Eye (tissue), 1 donor: ENCODE data around the gene CDC16.

Source experiments
- DNase-seq: peaks from one replicate; pipeline ENCODE4 v3.0.0-alpha.2; 2015

Gene CDC16

DNA sequence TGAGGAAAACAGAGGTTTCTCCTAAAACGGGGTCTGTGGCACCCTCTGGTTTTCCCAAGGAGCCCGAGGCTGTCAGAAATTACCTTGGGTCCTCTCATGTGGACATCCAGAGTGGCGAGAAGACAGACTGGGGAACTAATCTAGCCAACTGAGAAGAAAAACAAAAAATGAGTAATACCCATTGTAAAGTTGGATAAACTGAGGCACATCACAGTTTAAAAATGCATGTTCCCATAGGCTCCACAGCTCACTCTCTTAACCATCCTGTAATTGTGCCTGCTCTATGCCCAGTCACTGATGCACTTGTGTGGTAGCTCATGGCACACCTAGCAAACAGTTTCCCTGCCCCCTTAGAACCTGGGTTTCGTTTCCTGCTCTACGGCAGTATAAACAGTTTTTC is 31.5 kb downstream of the CDC16 start:
- no peak for DNase-seq

DNA sequence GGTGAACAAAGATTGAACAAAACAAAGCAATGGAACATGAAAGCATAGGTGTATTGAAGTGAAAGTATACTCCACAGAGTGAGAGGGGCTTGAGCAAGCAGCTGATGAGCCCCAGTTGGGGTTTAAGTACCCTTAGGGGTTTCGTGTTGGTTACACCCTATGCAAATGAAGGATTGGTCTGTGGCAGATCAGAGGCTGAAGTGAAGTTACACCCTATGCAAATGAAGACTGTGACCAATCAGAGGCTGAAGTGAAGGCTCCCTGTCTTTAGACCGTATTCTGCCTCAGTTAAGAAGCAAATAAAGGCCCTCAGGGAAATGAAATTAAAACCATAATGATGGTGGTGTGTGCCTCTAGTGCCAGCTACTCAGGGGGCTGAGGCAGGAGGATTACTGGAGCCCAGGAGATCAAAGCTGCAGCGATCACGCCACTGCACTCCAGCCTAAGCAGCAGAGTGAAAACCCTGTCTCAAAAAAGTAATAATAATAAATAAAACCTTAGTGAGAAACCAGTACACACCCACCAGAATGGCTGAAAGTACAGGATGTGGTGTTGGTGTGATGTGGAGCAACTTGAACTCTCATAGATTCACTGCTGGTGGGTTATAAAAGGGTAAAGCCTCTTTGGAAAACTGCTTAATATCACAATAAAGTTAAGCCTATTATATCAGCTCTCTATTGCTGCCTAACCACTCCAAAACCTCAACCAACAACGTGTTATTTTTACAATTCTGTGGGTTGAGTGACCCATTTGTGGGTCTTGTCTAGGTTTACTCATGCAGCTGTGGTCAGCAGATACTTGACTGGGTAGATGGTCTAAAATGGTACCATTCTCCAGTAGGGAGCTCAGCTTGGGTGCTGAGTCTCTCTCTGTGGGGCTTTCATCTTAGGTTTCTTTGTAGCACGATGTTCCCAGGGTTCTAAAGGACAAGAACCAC is 33.9 kb downstream of the CDC16 start:
- no peak for DNase-seq

DNA sequence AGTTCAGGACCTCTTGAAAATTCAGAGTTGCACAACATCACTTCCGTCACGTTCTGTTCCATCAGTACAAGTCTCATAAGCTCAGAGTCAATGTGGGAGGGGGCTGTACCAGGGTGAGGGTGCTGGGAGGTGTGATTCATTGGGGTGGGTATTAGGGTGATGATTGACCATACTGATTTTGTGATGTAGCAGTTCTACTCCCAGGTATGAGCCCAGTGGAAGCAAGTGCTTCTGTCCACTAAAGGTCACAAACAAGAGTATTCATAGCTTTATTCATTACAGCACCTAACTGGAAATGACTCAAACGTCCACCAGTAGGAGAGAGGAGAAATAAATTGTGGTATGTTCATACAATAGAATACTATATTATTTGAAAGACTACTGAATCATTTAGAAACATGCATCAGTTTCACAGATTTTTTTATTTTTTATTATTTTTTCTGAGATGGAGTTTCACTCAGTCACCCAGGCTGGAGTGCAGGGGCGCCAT is 34.6 kb downstream of the CDC16 start:
- no peak for DNase-seq

DNA sequence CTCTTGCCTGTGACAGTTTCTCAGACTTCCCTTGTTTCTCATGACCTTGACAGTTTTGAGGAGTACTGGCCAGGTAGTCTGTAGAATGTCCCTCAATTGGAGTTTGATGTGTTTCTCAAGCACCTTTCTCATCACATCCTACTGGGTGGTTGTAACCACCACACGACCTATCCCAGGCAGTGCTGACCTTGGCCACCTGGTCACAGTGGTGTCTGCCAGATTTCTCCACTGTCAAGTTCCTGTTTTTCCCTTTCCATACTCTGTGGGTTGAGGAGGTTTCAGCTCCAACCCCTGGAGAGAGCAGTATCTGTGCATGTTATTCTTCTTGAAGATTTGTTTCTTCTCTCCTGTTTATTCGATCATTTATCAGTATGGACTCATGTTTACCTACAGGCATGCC is 38.3 kb downstream of the CDC16 start:
- no peak for DNase-seq

DNA sequence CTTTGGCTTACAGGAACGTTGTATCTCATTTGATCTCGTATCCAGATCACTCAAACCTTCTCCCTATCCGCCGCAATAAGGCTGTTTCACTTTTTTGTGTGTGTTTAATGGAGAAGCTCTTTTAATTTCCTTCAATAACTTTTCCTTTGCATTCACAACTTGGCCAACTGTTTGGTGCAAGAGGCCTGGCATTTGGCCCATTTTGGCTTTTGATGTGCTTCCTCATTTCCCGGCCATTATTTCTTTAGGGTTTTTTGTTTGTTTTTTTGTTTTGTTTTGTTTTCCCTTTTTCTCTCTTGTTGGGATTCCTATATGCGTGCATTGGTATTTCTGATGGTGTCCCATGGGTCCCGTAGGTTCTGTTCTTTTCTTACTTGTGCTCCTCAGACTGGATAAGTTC is 40.6 kb downstream of the CDC16 start:
- DNase-seq, result no peak

DNA sequence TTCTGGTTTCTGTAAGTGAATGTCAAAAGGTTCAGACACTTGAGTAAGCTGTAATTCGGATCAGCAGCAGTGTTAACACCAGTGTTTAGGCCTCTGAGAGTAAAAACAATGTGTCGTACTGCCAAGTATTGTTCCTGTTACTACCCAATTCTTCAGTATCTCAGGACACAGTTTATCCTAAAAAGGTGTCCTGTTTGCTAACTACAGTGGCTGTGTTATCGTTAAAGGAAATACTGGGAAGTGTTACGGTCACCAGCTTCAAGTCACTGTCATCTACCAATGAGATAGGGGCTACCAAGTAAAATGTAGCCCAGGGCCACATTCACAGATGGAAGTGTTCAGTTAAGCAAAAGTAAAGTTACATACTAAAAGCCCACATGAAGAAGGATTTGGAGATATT is 44.4 kb downstream of the CDC16 start:
- DNase-seq, result no peak

DNA sequence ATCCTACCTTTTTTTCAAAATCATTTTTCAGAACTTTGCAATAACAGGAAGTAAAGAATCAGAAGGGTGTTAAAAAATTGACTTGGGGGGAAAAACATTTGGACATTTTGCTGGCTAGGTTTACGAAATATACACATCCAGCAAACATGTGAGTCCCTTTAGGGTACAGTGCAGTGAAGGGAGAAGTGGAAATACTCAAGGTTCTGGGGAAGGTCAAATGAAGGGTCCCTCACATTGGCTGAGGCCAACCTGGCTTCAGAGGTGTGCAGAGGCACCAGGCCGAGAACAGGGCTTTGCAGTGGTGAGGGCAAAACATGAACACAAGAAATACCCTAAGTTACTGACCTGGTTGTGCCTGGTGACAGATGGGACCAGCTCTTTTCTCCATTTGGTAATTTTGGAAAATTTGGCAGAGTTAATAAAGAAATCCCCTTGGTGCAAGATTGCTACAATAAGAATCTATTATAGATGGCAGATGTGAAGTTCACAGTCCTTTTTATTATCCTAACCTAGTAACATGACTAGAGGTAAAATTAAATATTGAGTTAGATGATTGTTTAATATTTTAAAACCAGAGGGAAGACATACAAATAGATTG is 45.2 kb downstream of the CDC16 start:
- DNase-seq, result no peak

DNA sequence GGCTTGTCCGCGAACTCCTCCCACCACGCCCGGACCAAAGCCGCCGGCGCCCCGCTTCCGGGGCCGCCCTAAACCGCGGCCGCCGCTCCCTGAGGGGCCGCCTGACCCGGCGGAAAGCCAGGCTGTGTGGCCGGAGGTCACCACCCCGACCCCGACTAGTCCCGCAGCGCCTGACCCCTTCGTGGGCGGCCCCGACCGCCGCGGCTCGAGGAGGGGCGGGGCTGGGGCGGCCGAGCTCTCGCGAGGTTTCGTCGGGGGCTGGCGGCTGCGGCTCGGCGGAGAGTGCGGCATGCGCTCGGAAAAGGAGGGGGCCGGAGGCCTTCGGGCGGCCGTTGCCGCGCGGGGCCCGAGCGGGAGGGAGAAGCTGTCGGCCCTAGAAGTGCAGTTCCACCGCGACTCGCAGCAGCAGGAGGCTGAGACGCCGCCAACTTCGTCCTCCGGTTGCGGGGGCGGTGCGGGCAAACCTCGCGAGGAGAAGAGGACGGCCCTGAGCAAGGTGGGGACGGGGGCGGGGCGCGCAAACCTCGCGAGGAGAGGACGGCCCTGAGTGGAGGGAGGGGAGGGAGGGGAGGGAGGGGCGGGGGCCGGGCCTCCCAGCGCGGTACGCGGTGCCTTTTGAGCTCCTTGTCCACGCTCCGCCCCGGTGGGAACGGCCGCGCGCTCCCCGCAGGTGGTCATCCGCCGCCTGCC is 46.8 kb downstream of the CDC16 start, which contains the start of gene UPF3A:
Gene UPF3A (plus strand): TSS at position 251 of the 690 bp plus-strand sequence. CDS start 39 bp downstream, at position 290.
- peak; percentile 98 for DNase-seq

DNA sequence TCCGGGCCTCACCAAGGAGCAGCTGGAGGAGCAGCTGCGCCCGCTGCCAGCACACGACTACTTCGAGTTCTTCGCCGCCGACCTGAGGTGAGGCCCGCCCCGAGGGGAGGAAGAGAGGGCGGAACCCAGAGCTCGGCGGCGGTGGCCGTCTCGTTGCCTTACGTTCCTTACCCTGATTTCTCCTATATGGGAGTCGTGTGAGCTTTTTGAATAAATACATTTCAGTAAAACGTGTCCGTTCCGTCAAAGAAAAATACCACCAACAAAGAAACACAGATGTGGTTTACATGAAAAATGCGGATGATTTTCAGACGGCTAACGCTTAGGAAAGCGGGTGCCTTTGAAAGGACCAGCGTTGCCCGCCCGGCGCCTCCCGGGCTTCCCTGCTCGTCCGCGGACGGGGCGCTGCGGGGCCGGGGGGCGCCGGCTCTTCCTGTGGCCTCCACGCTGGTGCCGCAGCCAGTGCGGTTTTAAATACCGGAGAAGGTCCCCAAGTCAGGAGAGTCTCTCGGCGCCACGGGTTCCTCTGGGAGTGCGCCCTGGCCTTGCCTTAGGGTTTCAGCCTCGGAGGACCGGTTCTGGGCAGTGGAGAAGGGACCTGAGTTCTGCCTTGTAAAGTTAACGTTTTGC is 47.5 kb downstream of the CDC16 start:
- DNase-seq, result peak; percentile 92

DNA sequence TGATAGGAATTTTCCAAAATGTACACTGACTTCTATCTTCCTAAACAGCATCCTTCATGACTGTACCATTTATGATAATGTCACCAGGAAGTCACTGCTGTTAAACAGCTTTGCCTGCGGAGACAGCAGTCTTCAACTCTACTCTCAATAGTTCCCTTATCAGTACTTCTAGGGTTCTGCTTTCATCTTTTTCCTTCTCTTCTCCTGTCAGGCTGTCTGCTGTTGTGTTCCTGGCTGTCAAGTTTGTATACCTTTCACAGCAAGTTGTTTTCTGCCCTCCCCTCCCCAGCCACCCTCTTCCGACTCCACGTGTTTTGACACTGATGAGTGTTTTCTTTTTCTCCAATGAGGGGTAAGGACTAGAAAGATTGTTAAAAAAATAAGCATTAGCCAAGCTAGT is 48.9 kb downstream of the CDC16 start:
- no peak for DNase-seq

DNA sequence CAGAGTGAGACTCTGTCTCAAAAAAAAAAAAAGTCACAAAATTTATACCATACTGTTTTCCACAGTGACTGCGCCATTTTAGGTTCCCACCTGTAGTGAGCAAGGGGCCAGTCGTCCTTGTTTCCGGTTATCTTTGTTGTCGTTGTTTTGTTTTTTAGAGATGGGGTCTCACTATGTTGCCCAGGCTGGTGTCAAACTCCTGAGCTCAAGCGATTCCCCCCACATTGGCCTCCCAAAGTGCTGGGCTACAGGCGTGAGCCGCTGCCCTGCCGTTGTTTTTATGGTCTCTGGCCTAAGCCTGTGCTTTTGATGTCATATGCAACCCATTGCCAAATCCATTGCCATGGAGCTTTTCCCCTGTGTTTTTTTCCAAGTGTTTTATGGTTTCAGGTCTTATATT is 50.0 kb downstream of the CDC16 start:
- DNase-seq, result no peak

DNA sequence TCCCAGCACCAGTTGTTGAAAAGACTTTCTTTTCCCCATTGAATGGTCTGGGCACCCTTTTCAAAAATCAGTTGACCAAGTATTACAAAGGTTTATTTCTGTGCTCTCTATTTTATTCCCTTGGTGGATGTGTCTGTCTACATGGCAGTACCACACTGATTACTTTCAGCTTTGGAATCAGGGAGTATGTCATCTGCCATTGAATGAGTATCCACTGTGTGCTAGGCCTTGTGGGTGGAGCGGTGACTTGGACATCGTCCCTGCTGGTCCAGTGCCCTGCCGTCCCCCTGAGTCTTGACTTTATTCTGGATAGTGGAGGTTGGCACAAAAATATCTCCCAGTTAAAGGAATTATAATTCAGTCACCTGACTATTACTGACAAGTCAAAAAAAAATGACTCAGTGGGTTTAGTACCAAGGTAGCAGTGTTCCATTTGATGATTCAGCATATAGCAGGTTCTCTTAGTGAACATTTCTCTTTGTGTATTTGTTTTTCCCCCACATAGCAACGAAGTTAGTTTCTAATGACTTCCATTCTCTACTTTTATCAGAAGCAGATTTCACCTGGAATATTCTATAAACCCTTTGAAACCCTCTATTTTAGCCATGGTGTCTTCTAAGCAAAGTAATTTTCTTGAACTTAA is 50.6 kb downstream of the CDC16 start:
- DNase-seq, result no peak

DNA sequence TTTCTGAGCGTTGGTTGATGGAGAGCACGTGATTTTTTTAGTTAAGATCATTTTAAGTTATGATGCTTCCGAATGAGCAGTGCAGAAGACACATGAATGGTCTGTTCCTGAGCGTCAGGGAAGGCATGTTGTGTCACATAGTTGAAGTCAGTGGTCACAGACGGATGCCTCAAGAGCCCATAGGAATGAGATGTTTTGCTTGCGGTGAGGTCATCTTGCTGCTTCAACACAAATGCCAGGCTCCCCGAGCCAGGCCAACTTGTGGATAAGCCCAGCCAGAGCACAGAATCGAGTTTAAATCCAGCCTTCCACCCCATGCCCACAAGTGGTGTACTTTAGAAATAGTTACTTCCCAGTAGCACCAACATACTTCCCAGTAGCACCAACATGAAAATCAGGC is 52.1 kb downstream of the CDC16 start:
- DNase-seq, result no peak

DNA sequence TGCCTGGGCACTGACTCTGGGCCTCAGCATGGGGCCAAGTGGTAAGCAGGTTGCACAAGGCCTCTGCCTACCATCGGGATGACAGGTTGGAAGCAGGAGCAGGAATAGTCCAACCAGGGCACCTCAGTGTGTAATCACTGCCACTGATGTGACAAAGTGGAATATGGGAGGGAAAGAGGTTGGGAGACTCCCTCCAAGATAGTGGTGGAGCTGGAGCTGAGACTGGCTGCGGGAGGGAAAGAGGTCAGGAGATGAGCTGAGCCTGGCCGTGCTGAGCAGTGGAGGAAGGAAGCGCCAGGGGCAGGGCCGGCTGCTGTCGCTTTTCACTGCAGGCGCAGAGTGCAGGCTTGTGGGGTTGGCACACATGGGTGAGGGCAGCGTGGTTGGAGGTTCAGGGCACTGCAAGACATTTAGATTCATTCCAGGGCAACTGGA is 53.5 kb downstream of the CDC16 start:
- DNase-seq, result no peak

DNA sequence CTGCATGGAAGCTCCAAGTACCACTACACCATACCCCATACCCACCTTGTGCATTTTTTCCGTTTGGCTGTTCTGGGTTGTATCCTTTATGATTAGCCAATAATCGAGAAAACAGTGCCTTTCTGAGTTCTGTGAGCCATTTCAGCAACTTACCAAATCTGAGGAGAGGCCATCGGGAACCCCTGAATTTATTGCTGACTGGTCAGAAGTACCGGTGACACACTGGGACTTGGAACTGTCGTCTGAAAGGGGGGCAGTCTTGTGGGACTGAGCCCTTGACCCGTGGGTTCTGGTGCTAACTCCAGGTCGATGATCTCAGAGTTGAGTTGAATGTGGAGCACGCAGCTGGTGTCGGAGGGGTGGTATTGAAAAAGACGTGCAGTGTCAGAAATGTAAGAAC is 61.8 kb downstream of the CDC16 start:
- DNase-seq, result no peak

DNA sequence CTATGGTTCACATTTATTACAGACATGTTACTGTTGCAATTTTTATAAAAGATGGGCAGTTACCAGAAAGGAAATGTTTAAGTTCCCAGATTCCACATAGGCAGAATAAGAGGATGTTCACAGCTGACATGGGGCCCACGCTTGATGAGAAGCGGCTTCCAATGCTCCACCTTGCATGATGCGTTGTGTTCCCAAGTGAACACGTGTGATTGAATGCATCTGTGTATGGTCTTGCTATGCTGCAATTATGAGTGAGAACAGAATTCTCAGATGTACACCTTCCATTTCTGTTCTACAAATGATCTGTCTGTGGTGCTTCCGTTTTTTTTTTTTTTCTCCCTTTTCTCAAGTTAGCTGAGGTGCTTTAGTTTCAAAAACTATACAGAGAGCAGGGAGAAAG is 62.2 kb downstream of the CDC16 start:
- DNase-seq, result no peak

DNA sequence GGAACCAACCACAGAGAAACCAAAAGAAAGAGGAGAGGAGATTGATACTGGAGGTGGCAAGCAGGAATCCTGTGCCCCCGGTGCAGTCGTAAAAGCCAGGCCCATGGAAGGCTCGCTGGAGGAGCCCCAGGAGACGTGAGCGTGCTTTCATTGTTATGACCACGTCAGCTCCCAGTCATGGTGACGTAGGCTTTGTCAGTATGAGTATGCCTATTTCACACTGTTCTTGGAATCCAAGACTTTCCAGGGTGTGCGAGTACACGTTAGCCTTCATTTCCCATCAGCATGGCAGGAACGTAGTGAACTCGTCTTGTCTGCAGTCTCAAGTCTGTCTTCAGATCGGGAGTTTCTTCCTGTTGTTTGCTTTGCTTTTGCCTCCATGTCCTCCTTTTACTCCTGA is 64.2 kb downstream of the CDC16 start:
- DNase-seq, result no peak

DNA sequence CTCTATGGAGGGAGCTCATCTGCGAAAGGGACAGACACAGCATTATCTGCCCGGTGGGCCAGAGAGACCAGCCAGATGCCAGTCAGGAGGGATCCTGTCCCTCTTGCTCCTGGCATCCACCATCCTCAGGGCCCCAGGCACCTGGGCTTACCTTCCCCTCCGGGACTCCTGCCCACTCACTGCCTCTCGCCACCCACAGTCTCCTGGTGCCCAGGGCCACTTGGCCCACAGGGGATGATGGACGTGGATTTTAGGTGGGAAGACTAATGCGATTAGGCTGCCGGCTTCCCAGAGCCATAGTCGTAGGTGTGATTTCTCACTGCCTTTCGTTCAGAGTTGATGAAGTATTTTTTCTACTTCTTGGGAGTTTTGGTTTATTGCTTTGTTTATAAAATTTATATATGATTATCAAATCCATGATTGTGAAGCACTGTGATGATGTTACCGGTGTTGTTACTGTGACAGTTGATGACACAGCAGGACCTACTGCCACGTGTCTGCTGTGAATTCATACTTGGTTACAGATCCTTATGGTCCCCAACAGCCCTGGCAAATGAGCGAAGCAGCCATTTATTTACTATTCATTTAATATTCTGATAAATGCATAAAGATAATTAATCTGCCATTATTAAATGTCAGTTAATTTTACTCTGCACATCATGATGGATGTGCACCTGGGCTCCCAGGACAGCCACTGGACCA is 65.1 kb downstream of the CDC16 start:
- no peak for DNase-seq

DNA sequence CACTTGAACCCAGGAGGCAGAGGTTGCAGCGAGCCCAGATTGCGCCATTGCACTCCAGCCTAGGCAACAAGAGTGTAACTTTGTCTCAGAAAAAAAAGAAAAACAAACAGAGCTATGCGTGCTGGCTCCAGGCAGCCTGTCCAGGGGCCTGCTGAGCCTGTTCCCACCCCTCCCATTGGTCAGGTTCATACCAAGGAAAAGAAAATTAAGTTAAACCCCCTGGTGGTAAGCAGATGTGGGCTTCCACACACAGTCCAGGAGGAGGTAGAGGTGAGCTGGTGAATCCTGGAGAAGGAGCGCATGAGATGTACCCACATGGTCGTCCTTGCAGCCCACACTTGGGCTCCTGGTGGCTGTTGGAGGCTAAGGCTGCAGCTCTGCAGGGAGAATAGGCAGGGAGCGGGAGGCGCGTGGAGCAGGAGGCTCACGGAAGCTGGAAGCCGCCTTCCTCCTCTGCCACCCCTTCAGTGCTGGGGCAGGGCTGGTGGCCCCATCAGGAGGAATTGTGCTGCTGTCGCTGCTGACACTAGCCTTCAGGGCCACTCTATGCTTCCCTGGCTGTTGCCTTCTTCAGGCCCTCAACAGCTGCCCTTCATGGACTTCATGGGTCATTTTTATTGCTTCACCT is 69.1 kb downstream of the CDC16 start:
- no peak for DNase-seq

DNA sequence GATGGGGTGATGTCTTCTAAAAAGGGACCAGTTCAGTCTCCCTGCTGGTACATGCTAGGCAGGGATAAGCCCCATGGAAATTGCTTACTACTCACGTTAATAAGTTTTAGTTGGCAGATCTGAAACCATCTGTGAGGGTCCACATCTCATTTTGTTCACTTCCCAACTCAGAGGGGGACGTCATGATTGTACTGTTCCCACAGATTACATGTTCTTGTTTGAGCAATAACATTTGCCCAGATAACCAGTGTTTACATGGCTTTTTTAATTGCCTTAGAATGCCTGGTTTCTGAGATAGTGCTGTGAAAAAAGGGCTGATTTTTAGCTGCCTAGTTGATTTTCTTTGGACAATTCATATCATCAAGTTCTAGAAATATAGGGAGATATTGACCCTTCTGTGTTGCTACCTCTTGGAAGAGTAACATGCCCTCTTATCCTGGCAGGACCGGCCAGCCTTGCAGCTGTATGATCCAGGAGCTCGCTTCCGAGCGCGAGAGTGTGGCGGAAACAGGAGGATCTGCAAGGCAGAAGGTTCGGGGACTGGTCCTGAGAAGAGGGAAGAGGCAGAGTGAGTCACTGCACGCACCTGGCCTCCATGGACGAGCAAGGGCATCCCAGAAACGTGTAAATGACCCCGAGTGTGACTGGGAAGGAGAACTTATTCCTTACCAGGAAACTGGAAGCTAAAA is 69.8 kb downstream of the CDC16 start:
- DNase-seq, result no peak

DNA sequence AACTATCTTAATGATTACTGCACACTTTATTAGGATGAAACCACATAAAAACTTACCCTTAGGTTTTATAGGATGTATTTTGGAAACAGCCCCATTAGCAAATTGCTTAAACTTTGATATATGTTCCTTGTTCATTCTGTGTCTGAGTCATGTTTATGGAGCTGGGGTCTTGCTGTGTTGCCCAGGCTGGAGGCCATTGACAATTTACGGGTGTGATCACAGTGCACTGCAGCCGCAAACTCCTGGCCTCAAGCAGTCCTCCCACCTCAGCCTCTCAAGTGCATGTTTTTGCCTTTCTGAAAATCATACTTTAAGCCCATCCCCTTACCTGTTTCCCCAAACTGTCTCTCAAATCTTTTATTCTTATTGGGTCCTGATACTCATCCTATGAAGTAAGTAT is 74.4 kb downstream of the CDC16 start:
- no peak for DNase-seq
